Pericardium fibroblast (primary cell): ENCODE results near the gene GSTCD. TPM values are rescaled to one million over a fixed set of nuclear protein-coding genes. Genes with fewer than 3 reads are reported as not detected.

Experiments used
- total RNA-seq: library from RNA; depleted of rRNA; stranded (reverse); fragments of >200 nt; gene quantifications from 2 replicates; pipeline ENCODE4 v1.2.3, GENCODE V29; 2015

The GSTCD gene, protein sequence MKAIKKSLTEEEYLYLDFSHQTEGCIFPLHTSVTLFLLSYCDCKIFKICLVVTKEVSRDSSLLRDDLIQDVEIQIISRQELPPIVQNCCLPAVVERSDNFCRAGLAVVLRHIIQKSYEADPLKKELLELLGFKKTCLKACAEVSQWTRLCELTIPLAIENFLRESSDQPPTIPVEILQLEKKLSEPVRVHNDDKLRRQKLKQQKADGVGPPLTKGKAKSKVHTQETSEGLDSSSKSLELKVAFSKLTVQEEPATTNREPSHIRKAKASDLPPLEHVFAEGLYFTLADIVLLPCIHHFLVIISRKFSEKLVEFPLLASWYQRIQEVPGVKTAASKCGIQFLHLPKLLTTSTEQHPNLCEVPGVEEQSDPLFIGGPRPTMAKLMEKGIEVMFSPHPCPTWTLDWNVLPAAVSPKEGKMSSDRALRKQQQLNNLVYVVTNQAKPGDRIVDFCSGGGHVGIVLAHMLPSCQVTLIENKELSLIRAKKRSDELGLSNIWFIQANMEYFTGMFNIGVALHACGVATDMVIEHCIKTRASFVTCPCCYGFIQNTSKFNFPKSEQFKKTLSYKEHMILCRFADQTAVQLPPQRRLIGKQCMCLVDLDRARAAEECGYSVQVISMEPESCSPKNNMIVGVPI
- 4.7 and 5.6 TPM in 2 replicates for total RNA-seq

GRCh38 chr4:105708181-105709080 is at the start of gene GSTCD, which contains the start of gene INTS12:
Gene GSTCD (plus strand): TSS chr4:105708784. CDS start chr4:105717614, 8,830 bp downstream.
Gene INTS12 (minus strand): TSS chr4:105708689. CDS start chr4:105700005, 8,684 bp downstream.

GRCh38 chr4:105894660-105895582 is 186.3 kb downstream of the GSTCD start, which contains the start of gene NPNT:
Gene NPNT (plus strand): TSS chr4:105895471. CDS start chr4:105895653, 182 bp downstream.

Other genes starting within 250 kb of the GSTCD start
- gene PPA2, start 234.7 kb upstream of the GSTCD start, total RNA-seq, result 61.4 and 72.6 TPM in 2 replicates
- not detected in 2 replicates for gene ARHGEF38, start 156.2 kb upstream of the GSTCD start, total RNA-seq
- gene INTS12, start 95 bp upstream of the GSTCD start, total RNA-seq, result 9.7 and 12.9 TPM in 2 replicates
- 0.35 and 1.4 TPM in 2 replicates for gene NPNT, start 186.7 kb downstream of the GSTCD start, total RNA-seq